Prostate gland (tissue), 2 donors: ENCODE results near the gene DKC1.

ENCODE experiments used
- CTCF ChIP-seq, 4 experiments: fragments of 200-600 bp in 2 of 4; fragments of 450-650 bp in 2 of 4; sonication (generic) in 2 of 4; IDR thresholded peaks; 1 replicate in 3 of 4; 2 replicates in 1 of 4; pipeline ENCODE4 v1.5.1; 2016 to 2019; ENCODE audit warnings: antibody characterized with exemption in 4 of 4, mild to moderate bottlenecking in 2 of 4, moderate library complexity in 2 of 4
- POLR2AphosphoS5 ChIP-seq: sonication (generic); formaldehyde crosslinking; IDR thresholded peaks from one replicate; pipeline ENCODE4 v1.6.1; 2017; ENCODE audit warnings: antibody characterized with exemption

GRCh38 chrX:154724993-154725756 lies 37.5 kb upstream of the DKC1 start:
- TF ChIP-seq CTCF (IDR thresholded peaks at IDR 0.05) (no peak), POLR2AphosphoS5 (no peak)
